ENCODE data around the gene ACKR2. TPM values are rescaled to one million over a fixed set of nuclear protein-coding genes. Genes with fewer than 3 reads are reported as not detected.

ACKR2 gene
- total RNA-seq, 4 donors from 2014 or later = 5.6 to 15.3 (median 10.7) TPM

- Histone ChIP-seq H3K36me3 (peaks cover 2 to 4% of the 10 kb centered on the region in 2 donors), H3K9me3 (no peaks in the 10 kb centered on the region), H3K27ac (peak overlapping the region; percentile 66 to 88 (median 66)), H3K4me1 (peaks cover 20 to 34% of the 10 kb centered on the region in 2 donors), H3K4me3 (replicated peaks in 1 of 3) (no peak overlapping the region), H3K27me3 (no peaks in the 10 kb centered on the region)
- intact Hi-C loops (cut with DNase I) = loop anchor here (5.0 kb wide), 2 partner anchors 57 to 102 kb away; no protein-coding TSS in a partner anchor
- no peak for DNase-seq
- TF ChIP-seq POLR2A (IDR thresholded peaks at IDR 0.05) (no peak), CTCF (IDR thresholded peaks at IDR 0.05) (no peak)
- 76 to 81% methylated on average over 3 of the region's 3 CpGs for WGBS, 2 donors
Observed at GRCh38 chr3:42780398-42780797, 28.8 kb upstream of the ACKR2 start.

DNA sequence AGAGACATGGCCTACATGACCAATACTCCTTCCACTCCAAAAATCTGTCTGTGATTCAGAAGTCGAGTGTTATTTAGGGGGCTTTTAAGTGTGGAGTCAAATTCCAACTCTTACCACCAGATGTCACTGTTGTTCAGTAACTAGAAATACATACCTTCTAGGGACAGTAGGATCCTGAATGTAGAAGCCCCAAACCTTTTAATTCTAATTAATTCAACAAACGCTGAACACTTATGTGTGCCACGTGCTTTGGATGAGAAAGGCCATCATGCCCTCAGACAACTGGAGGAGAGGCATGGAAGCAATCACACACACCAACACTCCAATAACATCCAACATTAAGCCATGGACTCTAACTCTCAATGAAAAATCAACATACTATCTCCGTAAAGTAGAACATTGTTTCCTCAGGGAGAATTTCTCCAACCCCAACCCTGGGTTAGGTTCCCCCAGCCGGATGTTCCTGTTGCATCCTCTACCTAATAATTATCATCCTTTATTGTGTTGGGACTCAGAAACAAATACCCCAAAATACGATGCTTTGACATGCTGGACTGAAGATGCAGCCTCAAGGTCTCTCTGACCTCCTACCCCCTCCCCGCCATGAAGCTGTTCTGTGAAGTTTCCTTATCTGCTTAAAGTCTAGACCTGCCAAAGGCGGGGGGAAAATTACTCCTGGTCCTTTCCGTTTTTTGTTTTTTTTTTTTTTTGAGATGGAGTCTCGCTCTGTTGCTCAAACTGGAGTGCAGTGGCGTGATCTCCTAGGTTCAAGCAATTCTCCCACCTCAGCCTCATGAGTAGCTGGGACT, 28.1 kb upstream of the ACKR2 start:
- Histone ChIP-seq H3K4me1 (peaks cover 20 to 34% of the 10 kb centered on the region in 2 donors), H3K27ac (peak overlapping the region; percentile 66 to 88 (median 66)), H3K27me3 (no peaks in the 10 kb centered on the region), H3K9me3 (no peaks in the 10 kb centered on the region), H3K36me3 (peaks cover 7 to 10% of the 10 kb centered on the region in 2 donors), H3K4me3 (replicated peaks in 1 of 3) (no peak overlapping the region)
- TF ChIP-seq POLR2A (IDR thresholded peaks at IDR 0.05) (no peak), CTCF (IDR thresholded peaks at IDR 0.05) (peak; percentile 64 to 92 (median 80))
- intact Hi-C loops (cut with DNase I) = loop anchor here (5.0 kb wide), 2 partner anchors 56 to 101 kb away; no protein-coding TSS in a partner anchor
- DNase-seq = no peak
- 61 to 64% methylated on average over 11 of the region's 11 CpGs for WGBS, 2 donors

DNA sequence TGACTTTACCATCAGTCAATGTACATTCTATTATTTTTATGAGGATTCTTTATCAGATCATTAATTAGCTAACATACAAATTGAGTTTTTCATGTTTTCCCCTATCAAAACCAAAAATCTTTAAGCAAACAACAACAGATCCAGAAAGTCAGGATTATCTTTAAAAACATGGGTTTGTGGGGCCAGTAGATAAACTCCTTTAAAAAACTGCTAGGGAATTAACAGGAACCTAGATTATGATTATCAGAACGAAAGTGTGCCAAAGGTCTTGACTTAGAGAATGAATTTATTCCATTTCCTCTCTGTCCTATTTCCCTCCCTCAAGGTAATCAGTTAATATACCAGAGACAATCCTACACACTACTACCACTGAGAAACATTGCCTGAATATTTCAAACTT, 23.0 kb upstream of the ACKR2 start:
- Histone ChIP-seq H3K27me3 (no peaks in the 10 kb centered on the region), H3K4me3 (replicated peaks in 1 of 3) (no peak overlapping the region), H3K9me3 (no peaks in the 10 kb centered on the region), H3K4me1 (peaks cover 0 to 11% of the 10 kb centered on the region in 2 donors), H3K36me3 (peaks cover 8 to 10% of the 10 kb centered on the region in 2 donors), H3K27ac (no peak overlapping the region)
- intact Hi-C loops (cut with DNase I) = no loop called here
- DNase-seq = no peak
- TF ChIP-seq POLR2A (IDR thresholded peaks at IDR 0.05) (no peak), CTCF (IDR thresholded peaks at IDR 0.05) (no peak)
- 72 to 79% methylated on average over 1 of the region's 1 CpG for WGBS, 2 donors

DNA sequence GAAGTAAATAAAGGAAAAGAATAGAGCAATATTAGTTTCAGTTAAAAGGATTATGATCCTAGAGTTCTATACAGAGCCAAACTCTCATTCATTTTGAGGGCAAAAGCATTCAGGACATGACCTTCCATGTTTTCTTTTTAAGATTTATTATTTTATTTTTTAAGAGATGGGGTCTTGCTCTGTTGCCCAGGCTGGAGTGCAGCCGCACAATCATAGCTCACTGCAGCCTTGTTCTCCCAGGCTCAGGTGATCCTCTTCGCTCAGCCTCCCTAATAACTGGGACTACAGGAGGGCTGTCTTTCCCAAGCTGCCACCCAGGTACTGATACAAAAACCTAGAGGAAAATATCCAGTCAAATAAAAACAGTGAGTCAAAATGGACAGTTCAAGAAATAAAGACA, 22.6 kb upstream of the ACKR2 start:
- H3K36me3 ChIP-seq = peaks cover 10 to 12% of the 10 kb centered on the region in 2 donors
- peaks cover 0 to 11% of the 10 kb centered on the region in 2 donors for H3K4me1 ChIP-seq
- intact Hi-C loops (cut with DNase I) = no loop called here
- no peaks in the 10 kb centered on the region for H3K27me3 ChIP-seq
- H3K9me3 ChIP-seq = no peaks in the 10 kb centered on the region
- H3K27ac ChIP-seq = no peak overlapping the region
- TF ChIP-seq CTCF (IDR thresholded peaks at IDR 0.05) (no peak), POLR2A (IDR thresholded peaks at IDR 0.05) (no peak)
- WGBS, 2 donors = 97 to 100% methylated on average over 2 of the region's 2 CpGs
- DNase-seq = no peak
- no peak overlapping the region for H3K4me3 ChIP-seq (replicated peaks in 1 of 3)

DNA sequence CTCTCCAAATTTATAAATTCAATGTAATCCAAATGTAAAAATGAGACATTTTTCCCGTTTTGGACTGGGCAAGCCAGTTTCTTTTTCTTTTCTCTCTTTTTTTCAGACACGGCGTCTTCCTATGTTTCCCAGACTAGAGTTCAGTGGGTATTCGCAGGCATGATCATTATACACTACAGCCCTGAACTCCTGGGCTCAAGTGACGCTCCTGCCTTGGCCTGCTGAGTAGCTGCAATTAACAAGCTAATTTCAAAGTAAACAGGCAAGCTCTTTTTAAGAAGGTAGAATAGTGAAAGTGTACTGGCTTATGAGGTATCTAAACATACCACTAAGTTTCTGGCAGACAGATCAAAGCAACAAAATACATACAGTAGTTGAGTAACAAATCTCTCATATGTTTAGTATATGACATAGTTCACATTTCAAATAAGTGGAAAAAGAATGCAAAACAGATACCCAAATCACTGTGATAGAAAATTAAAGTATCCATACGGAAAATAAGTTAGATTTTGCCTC, 18.5 kb upstream of the ACKR2 start:
- peaks cover 9 to 19% of the 10 kb centered on the region in 2 donors for H3K36me3 ChIP-seq
- intact Hi-C loops (cut with DNase I) = no loop called here

More for the DNA sequence above, 18.5 kb upstream of the ACKR2 start:
- TF ChIP-seq POLR2A (IDR thresholded peaks at IDR 0.05) (no peak), CTCF (IDR thresholded peaks at IDR 0.05) (no peak)
- no peaks in the 10 kb centered on the region for H3K27me3 ChIP-seq
- H3K4me1 ChIP-seq = peaks cover 0 to 5% of the 10 kb centered on the region in 2 donors
- H3K9me3 ChIP-seq = no peaks in the 10 kb centered on the region
- WGBS, 2 donors = 35 to 36% methylated on average over 6 of the region's 6 CpGs
- peak; percentile 44 to 45 for DNase-seq
- no peak overlapping the region for H3K4me3 ChIP-seq (replicated peaks in 1 of 3)
- peak overlapping the region; percentile 4 to 18 (median 9) for H3K27ac ChIP-seq

Measured in thyroid gland (tissue), 4 donors.